Measurements from ENCODE around the gene LRRC37A2.
"Not testable (repeated sequence)": the region's sequence is repeated elsewhere in the genome, so short reads cannot be mapped to it uniquely, and the experiment has no call there.

LRRC37A2 gene

GRCh38 chr17:46598344-46598931 is 86.2 kb downstream of the LRRC37A2 start:
- not testable (repeated sequence) for DNase-seq

GRCh38 chr17:46600767-46601166 is 88.5 kb downstream of the LRRC37A2 start:
- DNase-seq: not testable (repeated sequence)

GRCh38 chr17:46603125-46603524 is 90.9 kb downstream of the LRRC37A2 start:
- not testable (repeated sequence) for DNase-seq

Data from DMS79 treated with DMSO at 0.1 percent for 48 hours (cell line).